ENCODE measurements around the gene FAM50A. TPM values are rescaled to one million over a fixed set of nuclear protein-coding genes. Genes with fewer than 3 reads are reported as not detected.

FAM50A gene
- total and polyA plus RNA-seq, 2 donors (not counting 1 experiment from before 2014, with no cell fraction given), result 44.5 to 79.8 TPM

DNA sequence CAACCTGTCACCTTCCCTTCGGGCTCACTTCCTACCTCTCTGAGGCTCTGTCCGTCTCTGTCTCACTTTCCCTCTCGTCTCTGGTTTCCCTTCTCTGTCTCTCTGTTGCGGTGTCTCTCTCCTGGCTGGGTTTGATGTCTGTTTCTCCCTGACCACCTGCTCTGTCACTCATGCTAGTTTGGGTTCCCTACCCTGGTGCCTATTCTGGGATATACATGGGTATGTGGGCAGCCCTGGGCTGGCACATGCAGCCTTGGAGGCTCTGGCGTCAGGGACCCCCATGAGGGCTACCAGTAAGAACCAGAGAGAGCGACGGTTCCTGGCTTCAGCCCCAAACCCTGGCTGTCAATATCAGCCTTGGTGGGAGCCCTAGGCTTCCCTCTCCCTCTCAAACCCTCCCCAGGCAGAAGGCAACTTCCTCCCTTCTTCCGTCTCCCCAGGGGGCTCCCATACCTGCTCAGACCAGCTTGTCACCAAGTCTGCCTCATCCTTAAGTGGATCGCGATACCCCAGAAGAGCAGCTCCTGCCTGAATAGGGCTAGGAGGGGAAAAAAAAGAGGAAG, 35.2 kb upstream of the FAM50A start:
- Mint-ChIP-seq H3K27ac (peak overlapping the region; percentile 88), H3K9me3 (ENCODE audit: insufficient read depth) (no peaks in the 10 kb centered on the region), H3K27me3 (no peaks in the 10 kb centered on the region), H3K4me3 (peak overlapping the region; percentile 79), H3K4me1 (peaks cover 31% of the 10 kb centered on the region)
- peak overlapping the region; percentile 77 for H3K4me2 ChIP-seq (replicated peaks; ENCODE audit: low read depth, low read length, poor library complexity, severe bottlenecking)
- H3K27me3 ChIP-seq (replicated peaks in 1 of 4; ENCODE audit: control extremely low read depth in 1 of 4, control insufficient read depth in 3 of 4, insufficient read depth in 4 of 4, low read length in 3 of 4), result no peaks in the 10 kb centered on the region
- intact Hi-C loops (cut with micrococcal nuclease), result no loop called here
- peaks cover 8 to 38% of the 10 kb centered on the region in 2 donors for H3K4me1 ChIP-seq (ENCODE audit: control insufficient read depth in 2 of 2, insufficient read depth in 2 of 2, low read length in 2 of 2)
- ChIA-PET POLR2A (interaction anchor here (0.8 to 4.5 kb wide), 3 partner anchors 10 to 139 kb away, joined by 3 to 31 read pairs (median 3); partner anchors contain the start of genes IKBKG and RPL10), CTCF (interaction anchor here (0.6 to 2.4 kb wide), 3 partner anchors 9 to 604 kb away, joined by 3 to 7 read pairs (median 3); partner anchors contain the start of gene RPL10)
- H3K36me3 ChIP-seq (replicated peaks in 1 of 2; ENCODE audit: control extremely low read depth in 1 of 2, control insufficient read depth in 1 of 2, extremely low read depth in 1 of 2, insufficient read depth in 2 of 2, low read length in 1 of 2), result peaks cover 0 to under 1% of the 10 kb centered on the region in 2 experiments
- peak overlapping the region; percentile 69 for H3K27ac ChIP-seq (ENCODE audit: low read length in 2 of 2)
- H2AFZ ChIP-seq (ENCODE audit: insufficient read depth, low read depth, low read length, poor library complexity, severe bottlenecking), result peak overlapping the region; percentile 60
- H3K4me3 ChIP-seq (ENCODE audit: control extremely low read depth in 1 of 5, extremely low read depth in 1 of 5, insufficient read depth in 1 of 5, low read depth in 2 of 5, low read length in 4 of 5), result peak overlapping the region; percentile 28 to 45 (median 36)
- H3K79me2 ChIP-seq (ENCODE audit: control insufficient read depth, insufficient read depth, low read length), result no peaks in the 10 kb centered on the region
- ATAC-seq (ENCODE audit: low read depth), result peak; percentile 3
- H3K9me3 ChIP-seq (ENCODE audit: control extremely low read depth in 1 of 3, control insufficient read depth in 2 of 3, insufficient read depth in 1 of 3, low read length in 2 of 3), result no peaks in the 10 kb centered on the region
- H4K20me1 ChIP-seq (ENCODE audit: control insufficient read depth, insufficient read depth, low read length, poor library complexity, severe bottlenecking), result no peaks in the 10 kb centered on the region
- WGBS (ENCODE audit: insufficient coverage), result 40% methylated on average over 2 of the region's 10 CpGs
- peak overlapping the region; percentile 37 for H3K9ac ChIP-seq (ENCODE audit: low read length)
- TF ChIP-seq, protein P1, sequence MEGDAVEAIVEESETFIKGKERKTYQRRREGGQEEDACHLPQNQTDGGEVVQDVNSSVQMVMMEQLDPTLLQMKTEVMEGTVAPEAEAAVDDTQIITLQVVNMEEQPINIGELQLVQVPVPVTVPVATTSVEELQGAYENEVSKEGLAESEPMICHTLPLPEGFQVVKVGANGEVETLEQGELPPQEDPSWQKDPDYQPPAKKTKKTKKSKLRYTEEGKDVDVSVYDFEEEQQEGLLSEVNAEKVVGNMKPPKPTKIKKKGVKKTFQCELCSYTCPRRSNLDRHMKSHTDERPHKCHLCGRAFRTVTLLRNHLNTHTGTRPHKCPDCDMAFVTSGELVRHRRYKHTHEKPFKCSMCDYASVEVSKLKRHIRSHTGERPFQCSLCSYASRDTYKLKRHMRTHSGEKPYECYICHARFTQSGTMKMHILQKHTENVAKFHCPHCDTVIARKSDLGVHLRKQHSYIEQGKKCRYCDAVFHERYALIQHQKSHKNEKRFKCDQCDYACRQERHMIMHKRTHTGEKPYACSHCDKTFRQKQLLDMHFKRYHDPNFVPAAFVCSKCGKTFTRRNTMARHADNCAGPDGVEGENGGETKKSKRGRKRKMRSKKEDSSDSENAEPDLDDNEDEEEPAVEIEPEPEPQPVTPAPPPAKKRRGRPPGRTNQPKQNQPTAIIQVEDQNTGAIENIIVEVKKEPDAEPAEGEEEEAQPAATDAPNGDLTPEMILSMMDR (IDR thresholded peaks at IDR 0.05), result no peak
- no peak for TF ChIP-seq EZH2 (IDR thresholded peaks at IDR 0.05; ENCODE audit: borderline replicate concordance, insufficient read depth, low read depth, low read length, poor library complexity, severe bottlenecking)
- no peak for DNase-seq

All from B cell (primary cell).